Thyroid gland (tissue), 4 donors: Measurements from ENCODE around the gene DOCK2. TPM values are rescaled to one million over a fixed set of nuclear protein-coding genes. Genes with fewer than 3 reads are reported as not detected.

Source experiments
- DNase-seq, 2 donors: peaks; one replicate each; pipeline ENCODE4 v3.0.0-alpha.2; 2019
- H3K27ac ChIP-seq, 3 donors: fragments of 200-600 bp; sonication (generic); 1 replicate in 2 of 3; 2 replicates in 1 of 3; pipeline ENCODE4 v1.5.1; 2016 to 2019; ENCODE audit warnings: mild to moderate bottlenecking in 1 of 3, moderate library complexity in 1 of 3
- H3K27me3 ChIP-seq: fragments of 200-600 bp; sonication (generic); one replicate; pipeline ENCODE4 v1.5.1; 2019
- H3K36me3 ChIP-seq, 2 donors: fragments of 200-600 bp; sonication (generic); one replicate each; pipeline ENCODE4 v1.5.1; 2016 to 2019
- H3K4me1 ChIP-seq, 2 donors: fragments of 200-600 bp; sonication (generic); one replicate each; pipeline ENCODE4 v1.5.1; 2017 to 2019
- H3K4me3 ChIP-seq, 3 donors: fragments of 200-600 bp; sonication (generic); replicated peaks in 1 of 3; 1 replicate in 2 of 3; 2 replicates in 1 of 3; pipeline ENCODE4 v1.5.1; 2016; ENCODE audit warnings: mild to moderate bottlenecking in 1 of 3
- H3K9me3 ChIP-seq: fragments of 200-600 bp; sonication (generic); one replicate; pipeline ENCODE4 v1.5.1; 2017
- CTCF ChIP-seq, 6 experiments: fragments of 200-600 bp in 3 of 6; fragments of 450-650 bp in 3 of 6; sonication (generic) in 3 of 6; IDR thresholded peaks; one replicate each; pipeline ENCODE4 v1.5.1; 2016 to 2019; ENCODE audit warnings: antibody characterized with exemption in 6 of 6, mild to moderate bottlenecking in 2 of 6, inconsistent platforms in 1 of 6, moderate library complexity in 1 of 6
- POLR2A ChIP-seq, 2 donors: fragments of 450-650 bp; IDR thresholded peaks; one replicate each; pipeline ENCODE4 v1.6.1; 2017; ENCODE audit warnings: antibody characterized with exemption in 2 of 2, mild to moderate bottlenecking in 2 of 2, moderate library complexity in 1 of 2
- WGBS, 2 donors: methylation state at CpG; one replicate each; pipeline ENCODE4 v1.1.5; 2017; 5-methylcytosine and 5-hydroxymethylcytosine counted together
- intact Hi-C: fragments of 100-400 bp; cut with DNase I; formaldehyde crosslinking; loops from one replicate; pipeline ENCODE4 v1.15.1; 2023
- total RNA-seq, 4 donors: library from RNA; depleted of rRNA; stranded (reverse); fragments of >200 nt; gene quantifications; one replicate each; pipeline ENCODE4 v1.2.3, GENCODE V29; 2016

Gene DOCK2
- total RNA-seq, 4 donors from 2014 or later, result 4.3 to 14.1 (median 8.6) TPM

GRCh38 chr5:169735913-169736312 is 98.8 kb downstream of the DOCK2 start:
- Histone ChIP-seq H3K27ac (no peak overlapping the region), H3K4me1 (no peaks in the 10 kb centered on the region), H3K27me3 (no peaks in the 10 kb centered on the region), H3K4me3 (no peak overlapping the region), H3K9me3 (no peaks in the 10 kb centered on the region), H3K36me3 (no peaks in the 10 kb centered on the region)
- intact Hi-C loops, result no loop called here
- 92 to 94% methylated on average over 3 of the region's 3 CpGs for WGBS, 2 donors
- DNase-seq, result no peak
- no peak for TF ChIP-seq POLR2A (IDR thresholded peaks at IDR 0.05)
- no peak for TF ChIP-seq CTCF (IDR thresholded peaks at IDR 0.05)

GRCh38 chr5:169736653-169737052 is 99.6 kb downstream of the DOCK2 start:
- TF ChIP-seq POLR2A (IDR thresholded peaks at IDR 0.05) (no peak), CTCF (IDR thresholded peaks at IDR 0.05) (no peak)

GRCh38 chr5:169740435-169740834 is 103.4 kb downstream of the DOCK2 start:
- no peak for DNase-seq
- intact Hi-C loops, result no loop called here
- no peaks in the 10 kb centered on the region for H3K9me3 ChIP-seq
- no peaks in the 10 kb centered on the region for H3K27me3 ChIP-seq
- 74 to 83% methylated on average over 3 of the region's 3 CpGs for WGBS, 2 donors
- no peak overlapping the region for H3K27ac ChIP-seq
- TF ChIP-seq CTCF (IDR thresholded peaks at IDR 0.05) (no peak), POLR2A (IDR thresholded peaks at IDR 0.05) (no peak)
- H3K4me3 ChIP-seq, result no peak overlapping the region
- H3K4me1 ChIP-seq, result peaks cover 0 to 4% of the 10 kb centered on the region in 2 donors
- no peaks in the 10 kb centered on the region for H3K36me3 ChIP-seq

More at GRCh38 chr5:169736653-169737052, 99.6 kb downstream of the DOCK2 start:
- no peak overlapping the region for H3K4me3 ChIP-seq
- no peak for DNase-seq
- H3K4me1 ChIP-seq, result no peaks in the 10 kb centered on the region
- intact Hi-C loops, result no loop called here
- H3K9me3 ChIP-seq, result no peaks in the 10 kb centered on the region
- H3K27ac ChIP-seq, result no peak overlapping the region
- H3K36me3 ChIP-seq, result no peaks in the 10 kb centered on the region
- 88 to 89% methylated on average over 2 of the region's 2 CpGs for WGBS, 2 donors
- H3K27me3 ChIP-seq, result no peaks in the 10 kb centered on the region

GRCh38 chr5:169742771-169743296 is 105.8 kb downstream of the DOCK2 start:
- TF ChIP-seq POLR2A (IDR thresholded peaks at IDR 0.05), result no peak
- no peak for TF ChIP-seq CTCF (IDR thresholded peaks at IDR 0.05)
- 84 to 85% methylated on average over 7 of the region's 7 CpGs for WGBS, 2 donors
- H3K4me1 ChIP-seq, result peaks cover 0 to 17% of the 10 kb centered on the region in 2 donors
- no peaks in the 10 kb centered on the region for H3K36me3 ChIP-seq
- DNase-seq, result no peak
- no peak overlapping the region for H3K27ac ChIP-seq
- no peaks in the 10 kb centered on the region for H3K9me3 ChIP-seq
- intact Hi-C loops, result no loop called here
- H3K4me3 ChIP-seq, result no peak overlapping the region
- H3K27me3 ChIP-seq, result no peaks in the 10 kb centered on the region

GRCh38 chr5:169744336-169744735 is 107.3 kb downstream of the DOCK2 start:
- TF ChIP-seq POLR2A (IDR thresholded peaks at IDR 0.05) (no peak), CTCF (IDR thresholded peaks at IDR 0.05) (no peak)
- H3K27me3 ChIP-seq, result no peaks in the 10 kb centered on the region
- 59 to 79% methylated on average over 1 of the region's 1 CpG for WGBS, 2 donors
- no peak overlapping the region for H3K4me3 ChIP-seq
- no peaks in the 10 kb centered on the region for H3K9me3 ChIP-seq
- no peak overlapping the region for H3K27ac ChIP-seq
- intact Hi-C loops, result no loop called here
- DNase-seq, result no peak
- H3K4me1 ChIP-seq, result peaks cover 0 to 17% of the 10 kb centered on the region in 2 donors
- no peaks in the 10 kb centered on the region for H3K36me3 ChIP-seq
